Measurements from ENCODE around the gene ANKRD29.

- no peak for TF ChIP-seq CTCF (IDR thresholded peaks at IDR 0.05)
- TF ChIP-seq POLR2A (IDR thresholded peaks at IDR 0.05) = peak in 1 of 2 donors; percentile 40
Observed at GRCh38 chr18:23612434-23613090, 50.1 kb downstream of the ANKRD29 start.

All from adrenal gland (tissue), 5 donors.